ENCODE data around the gene TCTN1. TPM values are rescaled to one million over a fixed set of nuclear protein-coding genes. Genes with fewer than 3 reads are reported as not detected.
A peak's percentile ranks its signal among the peaks of the same experiment; 100 is the strongest.

TCTN1 gene
- 31.4 TPM for total RNA-seq

GRCh38 chr12:110613771-110614684 lies at the start of gene TCTN1:
Gene TCTN1 (plus strand): TSS chr12:110614129. CDS start chr12:110614183, 54 bp downstream.
- H3K27ac ChIP-seq: peak within 1 kb of the TSS; percentile 71
- intact Hi-C loops (cut with DNase I): loop anchor here (10.0 kb wide), 1 partner anchor 81 kb away; no protein-coding TSS in a partner anchor
- peak within 1 kb of the TSS; percentile 70 to 71 for H3K4me3 ChIP-seq
- H3K36me3 ChIP-seq: no peaks in the 10 kb centered on the region
- no peaks in the 10 kb centered on the region for H3K9me3 ChIP-seq
- peak; percentile 96 to 98 for DNase-seq (ENCODE audit: extremely low spot score in 2 of 2)
- H3K4me1 ChIP-seq: peaks cover 16% of the 10 kb centered on the region
- no peaks in the 10 kb centered on the region for H3K27me3 ChIP-seq
- no peak for TF ChIP-seq CTCF (IDR thresholded peaks at IDR 0.05)
- peak; percentile 89 to 100 for TF ChIP-seq POLR2AphosphoS5 (IDR thresholded peaks at IDR 0.05; ENCODE audit: insufficient read depth in 1 of 2, low read depth in 1 of 2)
- peak; percentile 51 to 61 for TF ChIP-seq POLR2A (IDR thresholded peaks at IDR 0.05)

GRCh38 chr12:110564471-110564991 lies 49.4 kb upstream of the TCTN1 start:
- peaks cover 72% of the 10 kb centered on the region for H3K4me1 ChIP-seq
- H3K36me3 ChIP-seq: no peaks in the 10 kb centered on the region
- no peak for DNase-seq (ENCODE audit: extremely low spot score in 2 of 2)
- no peaks in the 10 kb centered on the region for H3K9me3 ChIP-seq
- no peak overlapping the region for H3K4me3 ChIP-seq
- intact Hi-C loops (cut with DNase I): no loop called here
- TF ChIP-seq POLR2AphosphoS5 (IDR thresholded peaks at IDR 0.05; ENCODE audit: insufficient read depth in 1 of 2, low read depth in 1 of 2) (no peak), CTCF (IDR thresholded peaks at IDR 0.05) (no peak)
- peak overlapping the region; percentile 59 for H3K27ac ChIP-seq
- no peaks in the 10 kb centered on the region for H3K27me3 ChIP-seq

GRCh38 chr12:110565894-110566871 lies 47.7 kb upstream of the TCTN1 start:
- TF ChIP-seq POLR2A (IDR thresholded peaks at IDR 0.05): no peak
- no peak for TF ChIP-seq CTCF (IDR thresholded peaks at IDR 0.05)
- no peak for TF ChIP-seq POLR2AphosphoS5 (IDR thresholded peaks at IDR 0.05; ENCODE audit: insufficient read depth in 1 of 2, low read depth in 1 of 2)
- Histone ChIP-seq H3K36me3 (no peaks in the 10 kb centered on the region), H3K4me1 (peaks cover 56% of the 10 kb centered on the region), H3K9me3 (peaks cover 3% of the 10 kb centered on the region), H3K4me3 (no peak overlapping the region), H3K27ac (peak overlapping the region; percentile 18), H3K27me3 (no peaks in the 10 kb centered on the region)
- intact Hi-C loops (cut with DNase I): no loop called here
- no peak for DNase-seq (ENCODE audit: extremely low spot score in 2 of 2)

- Histone ChIP-seq H3K4me1 (peaks cover 48% of the 10 kb centered on the region), H3K27ac (no peak overlapping the region), H3K36me3 (no peaks in the 10 kb centered on the region), H3K9me3 (peaks cover 3% of the 10 kb centered on the region), H3K27me3 (no peaks in the 10 kb centered on the region), H3K4me3 (no peak overlapping the region)
- intact Hi-C loops (cut with DNase I): no loop called here
- no peak for TF ChIP-seq CTCF (IDR thresholded peaks at IDR 0.05)
- no peak for TF ChIP-seq POLR2AphosphoS5 (IDR thresholded peaks at IDR 0.05; ENCODE audit: insufficient read depth in 1 of 2, low read depth in 1 of 2)
- TF ChIP-seq POLR2A (IDR thresholded peaks at IDR 0.05): no peak
- DNase-seq (ENCODE audit: extremely low spot score in 2 of 2): no peak
These were observed 46.9 kb upstream of the TCTN1 start for GRCh38 chr12:110566993-110567392.

Data from vagina (tissue), 2 donors.